MM.1S (cell line): ENCODE data around the gene KPRP.

Experiments used
- CTCF ChIP-seq: fragments of 300-600 bp; sonication (generic); IDR thresholded peaks from 2 replicates; pipeline ENCODE4 v1.5.1; 2016; ENCODE audit warnings: antibody characterized with exemption, low read length, mixed read lengths
- EZH2 ChIP-seq: fragments of 300-600 bp; sonication (generic); optimal IDR thresholded peaks from 2 replicates; pipeline ENCODE3; 2017; ENCODE audit warnings: low read depth, mild to moderate bottlenecking, antibody characterized with exemption, low read length, mixed read lengths
- EZH2phosphoT487 ChIP-seq: fragments of 300-600 bp; sonication (generic); IDR thresholded peaks from 2 replicates; pipeline ENCODE4 v1.6.1; 2018; ENCODE audit warnings: antibody characterized with exemption, low read length

GRCh38 chr1:152758636-152759035 lies 811 bp downstream of the KPRP start:
- no peak for TF ChIP-seq CTCF
- TF ChIP-seq EZH2, result no peak
- no peak for TF ChIP-seq EZH2phosphoT487
